HEK293T (cell line): Measurements from ENCODE around the gene RNASE13.

Source experiments
- CTCF ChIA-PET: fragments of 350-600 bp; formaldehyde crosslinking; extraction: SDS; loops from one replicate; lab custom pipeline; 2021; ENCODE audit warnings: antibody characterized with exemption, inconsistent platforms; lab: Yijun Ruan, JAX
- POLR2A ChIA-PET: fragments of 350-600 bp; formaldehyde crosslinking; extraction: SDS; loops from one replicate; lab custom pipeline; 2020; ENCODE audit warnings: antibody characterized with exemption, inconsistent platforms; lab: Yijun Ruan, JAX
- DNase-seq: peaks from one replicate; pipeline ENCODE4 v3.0.0; 2012; ENCODE audit warnings: mixed read lengths; ENCODE audit errors: extremely low spot score
- ARNT ChIP-seq: fragments of 450-650 bp; IDR thresholded peaks from 2 replicates; pipeline ENCODE4 v1.6.1; 2017; ENCODE audit warnings: mild to moderate bottlenecking
- BHLHE40 ChIP-seq: fragments of 450-650 bp; IDR thresholded peaks from 2 replicates; pipeline ENCODE4 v1.6.1; 2016; ENCODE audit warnings: mild to moderate bottlenecking, moderate library complexity, borderline replicate concordance
- CTBP1 ChIP-seq: fragments of 450-650 bp; IDR thresholded peaks from 2 replicates; pipeline ENCODE4 v1.6.1; 2016; ENCODE audit warnings: borderline replicate concordance
- ELF4 ChIP-seq: fragments of 450-650 bp; IDR thresholded peaks from 2 replicates; pipeline ENCODE4 v1.6.1; 2017; ENCODE audit warnings: antibody characterized with exemption
- FOXA1 ChIP-seq: fragments of 450-650 bp; IDR thresholded peaks from 2 replicates; pipeline ENCODE4 v1.6.1; 2016; ENCODE audit warnings: mild to moderate bottlenecking
- FOXK2 ChIP-seq: fragments of 450-650 bp; IDR thresholded peaks from 2 replicates; pipeline ENCODE4 v1.6.1; 2016; ENCODE audit warnings: mild to moderate bottlenecking
- FOXM1 ChIP-seq: fragments of 450-650 bp; IDR thresholded peaks from 2 replicates; pipeline ENCODE4 v1.6.1; 2017; ENCODE audit warnings: mild to moderate bottlenecking, borderline replicate concordance
- HDGF ChIP-seq: fragments of 450-650 bp; IDR thresholded peaks from 2 replicates; pipeline ENCODE4 v1.6.1; 2017; ENCODE audit warnings: antibody characterized with exemption, borderline replicate concordance
- L3MBTL2 ChIP-seq: fragments of 450-650 bp; conservative IDR thresholded peaks from 2 replicates; pipeline ENCODE4 v1.6.1; 2016; ENCODE audit warnings: mild to moderate bottlenecking
- LEF1 ChIP-seq: fragments of 450-650 bp; IDR thresholded peaks from 2 replicates; pipeline ENCODE4 v1.6.1; 2017; ENCODE audit warnings: mild to moderate bottlenecking, borderline replicate concordance
- NFRKB ChIP-seq: fragments of 450-650 bp; IDR thresholded peaks from 2 replicates; pipeline ENCODE4 v1.6.1; 2016; ENCODE audit warnings: mild to moderate bottlenecking, moderate library complexity
- SP1 ChIP-seq: fragments of 450-650 bp; IDR thresholded peaks from 2 replicates; pipeline ENCODE4 v1.6.1; 2017
- SUZ12 ChIP-seq: fragments of 450-650 bp; IDR thresholded peaks from 2 replicates; pipeline ENCODE4 v1.6.1; 2016; ENCODE audit warnings: mild to moderate bottlenecking
- TARDBP ChIP-seq: fragments of 450-650 bp; IDR thresholded peaks from 2 replicates; pipeline ENCODE4 v1.6.1; 2016
- ZNF384 ChIP-seq: fragments of 450-650 bp; IDR thresholded peaks from 2 replicates; pipeline ENCODE4 v1.6.1; 2016
- TF ChIP-seq, protein P1 (sequence below): fragments of 450-650 bp; IDR thresholded peaks from 2 replicates; pipeline ENCODE4 v1.6.1; 2016

Gene RNASE13

DNA sequence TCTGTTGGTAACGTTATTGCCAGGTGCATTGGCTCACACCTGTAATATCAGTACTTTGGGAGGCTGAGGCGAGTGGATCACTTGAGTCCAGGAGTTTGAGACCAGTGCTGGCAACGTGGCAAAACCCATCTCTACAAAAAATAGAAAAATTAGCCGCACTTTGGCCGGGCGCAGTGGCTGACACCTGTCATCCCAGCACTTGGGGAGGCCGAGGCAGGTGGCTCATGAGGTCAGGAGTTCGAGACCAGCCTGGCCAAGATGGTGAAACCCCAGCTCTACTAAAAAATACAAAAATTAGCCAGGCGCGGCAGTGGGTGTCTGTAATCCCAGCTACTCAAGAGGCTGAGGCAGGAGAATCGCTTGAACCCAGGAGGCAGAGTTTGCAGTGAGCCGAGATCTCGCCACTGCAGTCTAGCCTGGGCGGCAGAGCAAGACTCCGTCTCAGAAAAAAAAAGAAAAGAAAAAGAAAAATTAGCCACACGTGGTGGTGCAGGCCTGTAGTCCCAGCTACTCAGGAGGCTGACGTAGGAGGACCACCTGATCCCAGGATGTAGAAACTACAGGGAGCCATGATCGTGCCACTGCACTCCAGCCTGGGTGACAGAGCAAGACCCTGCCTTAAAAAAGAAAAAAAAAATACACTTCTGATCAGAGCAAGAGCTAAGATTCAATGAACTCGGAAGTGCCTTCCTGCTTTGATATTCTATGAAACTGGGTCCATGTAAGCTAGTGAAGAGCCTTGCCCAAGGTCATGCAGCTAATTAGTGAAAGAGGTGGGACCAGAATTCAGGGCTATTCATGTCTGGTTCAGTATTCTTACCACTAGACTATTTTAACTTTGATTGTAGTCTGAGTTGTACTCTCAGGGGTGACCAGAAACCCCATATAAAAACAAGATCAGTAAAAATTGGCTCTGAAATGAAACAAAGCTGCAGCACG is 18.8 kb upstream of the RNASE13 start:
- no peak for DNase-seq
- TF ChIP-seq SP1 (no peak), FOXM1 (no peak), FOXK2 (no peak), CTBP1 (no peak), SUZ12 (no peak), TARDBP (no peak), ZNF384 (no peak), L3MBTL2 (no peak), HDGF (no peak), BHLHE40 (no peak)
- TF ChIP-seq, protein P1, sequence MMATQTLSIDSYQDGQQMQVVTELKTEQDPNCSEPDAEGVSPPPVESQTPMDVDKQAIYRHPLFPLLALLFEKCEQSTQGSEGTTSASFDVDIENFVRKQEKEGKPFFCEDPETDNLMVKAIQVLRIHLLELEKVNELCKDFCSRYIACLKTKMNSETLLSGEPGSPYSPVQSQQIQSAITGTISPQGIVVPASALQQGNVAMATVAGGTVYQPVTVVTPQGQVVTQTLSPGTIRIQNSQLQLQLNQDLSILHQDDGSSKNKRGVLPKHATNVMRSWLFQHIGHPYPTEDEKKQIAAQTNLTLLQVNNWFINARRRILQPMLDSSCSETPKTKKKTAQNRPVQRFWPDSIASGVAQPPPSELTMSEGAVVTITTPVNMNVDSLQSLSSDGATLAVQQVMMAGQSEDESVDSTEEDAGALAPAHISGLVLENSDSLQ = no peak
- ChIA-PET CTCF (interaction anchor here (1.1 kb wide), 2 partner anchors 39 to 83 kb away, joined by 3 read pairs; no protein-coding TSS in a partner anchor), POLR2A (interaction anchor here (1.0 kb wide), 1 partner anchor 22 kb away, joined by 5 read pairs; no protein-coding TSS in a partner anchor)

DNA sequence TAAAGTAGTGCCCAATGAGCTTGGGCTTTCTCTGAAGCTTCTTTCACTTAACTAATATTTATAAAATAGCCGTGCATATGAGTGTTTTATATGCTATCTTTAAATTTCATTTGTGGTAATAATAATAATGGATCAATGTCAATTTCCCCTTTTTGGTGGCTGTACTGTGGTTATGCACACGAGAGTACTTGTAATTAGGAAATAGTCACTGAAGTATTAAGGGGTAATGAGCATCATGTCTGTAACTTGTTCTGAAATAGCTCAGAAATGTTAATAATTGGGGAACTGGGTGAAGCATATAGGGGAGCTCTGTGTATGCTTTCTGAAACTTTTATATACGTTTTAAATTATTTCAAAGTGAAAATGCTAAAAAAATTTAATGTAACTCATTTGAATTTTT is 16.0 kb upstream of the RNASE13 start:
- CTCF ChIA-PET = interaction anchor here (1.7 kb wide), 1 partner anchor 79 kb away, joined by 3 read pairs; no protein-coding TSS in a partner anchor
- no peak for TF ChIP-seq L3MBTL2
- no peak for TF ChIP-seq ZNF384
- no peak for TF ChIP-seq BHLHE40
- TF ChIP-seq, protein P1 = no peak
- TF ChIP-seq FOXK2 = no peak
- TF ChIP-seq FOXA1 = no peak
- no peak for TF ChIP-seq SUZ12
- TF ChIP-seq ELF4 = no peak
- TF ChIP-seq FOXM1 = no peak
- TF ChIP-seq NFRKB = no peak
- no peak for TF ChIP-seq SP1
- no peak for TF ChIP-seq ARNT
- no peak for TF ChIP-seq CTBP1
- TF ChIP-seq HDGF = no peak
- POLR2A ChIA-PET = interaction anchor here (1.3 kb wide), 1 partner anchor 12 kb away, joined by 4 read pairs; no protein-coding TSS in a partner anchor
- no peak for DNase-seq

DNA sequence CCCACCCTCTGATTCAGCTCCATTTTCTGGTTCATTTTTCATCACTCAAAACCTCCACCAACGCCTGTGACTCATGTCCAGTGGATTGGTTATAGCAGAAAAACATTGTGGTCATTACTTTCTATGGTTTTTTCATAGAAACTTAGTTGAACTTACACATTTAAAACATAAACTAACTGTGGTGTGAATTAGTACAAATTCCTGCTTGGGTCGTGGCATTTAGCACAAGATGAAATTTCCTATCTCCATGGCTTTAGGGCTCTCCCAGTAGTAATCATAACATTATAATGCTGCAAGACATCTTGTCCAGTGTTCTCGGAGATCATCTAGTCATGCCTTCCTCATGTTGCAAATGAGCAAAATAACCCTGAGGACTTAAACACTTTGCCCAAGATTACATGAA is 14.7 kb upstream of the RNASE13 start:
- TF ChIP-seq LEF1 (no peak), SP1 (no peak), HDGF (no peak), NFRKB (no peak), FOXA1 (no peak), TARDBP (no peak), BHLHE40 (no peak), ZNF384 (no peak)

DNA sequence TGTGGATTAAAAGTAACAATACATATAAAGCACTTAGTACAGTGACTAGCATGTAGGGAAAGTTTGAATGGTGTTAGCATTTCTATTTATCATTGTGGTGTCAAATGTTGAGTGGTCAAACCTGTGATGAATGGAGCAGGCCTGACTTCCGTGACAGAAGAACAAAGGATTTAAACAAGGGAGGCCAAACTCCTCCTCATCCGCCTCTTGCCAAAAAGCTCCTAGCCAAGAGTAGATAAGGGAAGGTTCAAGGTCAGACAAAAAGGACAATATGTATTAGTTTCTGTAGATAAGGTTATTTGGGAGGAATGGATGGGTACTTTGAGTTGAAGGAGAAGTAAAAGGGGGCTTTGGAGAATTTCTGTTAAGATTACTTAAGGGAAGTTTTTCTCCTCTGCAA is 14.0 kb upstream of the RNASE13 start:
- POLR2A ChIA-PET = no interaction called here
- DNase-seq = no peak
- CTCF ChIA-PET = interaction anchor here (3.0 kb wide), 1 partner anchor 34 kb away, joined by 14 read pairs; no protein-coding TSS in a partner anchor
- TF ChIP-seq FOXK2 (no peak), FOXM1 (no peak), ELF4 (no peak), CTBP1 (no peak)

More for the DNA sequence above, 14.7 kb upstream of the RNASE13 start:
- POLR2A ChIA-PET = no interaction called here
- DNase-seq = no peak
- CTCF ChIA-PET = interaction anchor here (3.0 kb wide), 1 partner anchor 34 kb away, joined by 14 read pairs; no protein-coding TSS in a partner anchor

DNA sequence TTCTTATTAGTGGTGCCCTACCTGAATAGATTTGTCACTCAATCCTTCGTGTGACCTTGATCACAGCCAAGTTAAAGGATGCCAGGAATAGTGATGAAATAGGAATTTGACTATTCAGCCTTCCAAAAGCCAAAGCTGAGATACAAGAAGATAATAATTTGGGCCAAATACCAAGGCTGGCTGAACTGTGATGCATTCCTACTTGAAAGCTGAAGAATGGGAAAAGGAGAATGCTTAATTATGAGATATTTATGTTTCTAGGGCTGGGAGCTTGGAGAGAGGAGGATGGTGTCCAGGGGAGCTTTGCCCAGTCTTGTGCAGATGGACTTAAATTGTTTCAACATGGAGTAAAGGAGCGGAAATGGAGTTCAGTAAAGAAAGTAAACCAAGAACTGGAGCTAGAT is 12.8 kb upstream of the RNASE13 start:
- POLR2A ChIA-PET = interaction anchor here (0.6 kb wide), 1 partner anchor 11 kb away, joined by 3 read pairs; no protein-coding TSS in a partner anchor
- CTCF ChIA-PET = interaction anchor here (1.1 to 3.0 kb wide), 3 partner anchors 23 to 77 kb away, joined by 3 to 14 read pairs (median 3); partner anchors contain the start of gene ARHGEF40
- DNase-seq = no peak
- TF ChIP-seq LEF1 = no peak
- TF ChIP-seq FOXK2 = no peak
- no peak for TF ChIP-seq BHLHE40
- TF ChIP-seq FOXM1 = no peak
- no peak for TF ChIP-seq ELF4

GRCh38 chr14:21043974-21044618 is 9.5 kb upstream of the RNASE13 start:
- ChIA-PET CTCF (interaction anchor here (0.6 to 1.8 kb wide), 6 partner anchors 14 to 60 kb away, joined by 3 to 17 read pairs (median 4); no protein-coding TSS in a partner anchor), POLR2A (interaction anchor here (0.9 to 1.4 kb wide), 2 partner anchors 28 to 61 kb away, joined by 3 read pairs; no protein-coding TSS in a partner anchor)
- DNase-seq = no peak
- no peak for TF ChIP-seq NFRKB
- TF ChIP-seq BHLHE40 = no peak
- TF ChIP-seq CTBP1 = no peak
- TF ChIP-seq, protein P1 = no peak
- no peak for TF ChIP-seq ELF4
